HFFc6 (cell line): ENCODE measurements around the gene PKP2. TPM values are rescaled to one million over a fixed set of nuclear protein-coding genes. Genes with fewer than 3 reads are reported as not detected.

Experiments
- DNase-seq: peaks from one replicate; pipeline ENCODE4 v3.0.0-alpha.2; 2018
- H3K27ac Mint-ChIP-seq: 2 replicates; pipeline ENCODE4 v1.8.0; 2020; ENCODE audit warnings: mild to moderate bottlenecking, mixed read lengths
- H3K27me3 Mint-ChIP-seq: 2 replicates; pipeline ENCODE4 v1.8.0; 2021; ENCODE audit warnings: mild to moderate bottlenecking, moderate library complexity, mixed read lengths; ENCODE audit not compliant: insufficient read depth
- H3K36me3 Mint-ChIP-seq: 2 replicates; pipeline ENCODE4 v1.8.0; 2021; ENCODE audit warnings: low read depth, mixed read lengths
- H3K4me1 Mint-ChIP-seq: 2 replicates; pipeline ENCODE4 v1.8.0; 2020; ENCODE audit warnings: low read depth, mixed read lengths
- H3K4me3 Mint-ChIP-seq: 2 replicates; pipeline ENCODE4 v1.8.0; 2020; ENCODE audit warnings: mild to moderate bottlenecking, moderate library complexity, mixed read lengths
- H3K9me3 Mint-ChIP-seq: 2 replicates; pipeline ENCODE4 v1.8.0; 2020; ENCODE audit warnings: mild to moderate bottlenecking, mixed read lengths
- total RNA-seq, 6 experiments: library from RNA; stranded (reverse); fragmentation: NEBNext Ultra II Directional; extraction: Animal tissue kit (Norgen Biotek cat#: 25700); gene quantifications; 2 replicates in 1 of 6; 3 replicates in 5 of 6; pipeline ENCODE4 v1.2.3, GENCODE V29; 2021
- TF ChIP-seq, protein P1 (sequence below): fragments of 200-600 bp; sonication (generic); IDR thresholded peaks from 2 replicates; pipeline ENCODE4 v1.5.0; 2021; ENCODE audit warnings: antibody characterized with exemption, mild to moderate bottlenecking

Gene PKP2
- total RNA-seq, 6 experiments from 2014 or later, result 0.17 TPM; not detected in 5

DNA sequence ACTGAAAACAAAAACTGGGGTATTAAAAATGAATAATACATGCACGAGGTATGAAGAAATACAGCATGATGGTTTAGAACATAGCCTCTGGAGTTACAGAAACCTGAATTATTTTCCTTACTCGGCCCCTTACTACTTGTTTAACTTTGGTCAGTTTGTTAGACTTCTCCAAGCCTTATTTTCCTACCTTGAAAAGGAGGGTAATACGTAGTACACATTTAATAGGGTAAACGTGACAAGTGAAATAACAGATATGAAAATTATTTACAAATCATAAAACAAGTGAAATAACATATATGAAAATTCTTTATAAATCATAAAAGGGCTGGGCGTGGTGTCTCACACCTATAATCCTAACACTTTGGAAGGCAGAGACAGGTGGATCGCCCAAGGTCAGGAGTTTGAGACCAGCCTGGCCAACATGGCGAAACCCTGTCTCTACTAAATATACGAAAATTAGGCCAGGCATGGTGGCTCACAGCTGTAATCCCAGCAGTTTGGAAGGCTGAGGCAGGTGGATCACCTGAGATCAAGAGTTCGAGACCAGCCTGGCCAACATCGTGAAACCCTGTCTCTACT is 11.4 kb upstream of the PKP2 start:
- TF ChIP-seq, protein P1, sequence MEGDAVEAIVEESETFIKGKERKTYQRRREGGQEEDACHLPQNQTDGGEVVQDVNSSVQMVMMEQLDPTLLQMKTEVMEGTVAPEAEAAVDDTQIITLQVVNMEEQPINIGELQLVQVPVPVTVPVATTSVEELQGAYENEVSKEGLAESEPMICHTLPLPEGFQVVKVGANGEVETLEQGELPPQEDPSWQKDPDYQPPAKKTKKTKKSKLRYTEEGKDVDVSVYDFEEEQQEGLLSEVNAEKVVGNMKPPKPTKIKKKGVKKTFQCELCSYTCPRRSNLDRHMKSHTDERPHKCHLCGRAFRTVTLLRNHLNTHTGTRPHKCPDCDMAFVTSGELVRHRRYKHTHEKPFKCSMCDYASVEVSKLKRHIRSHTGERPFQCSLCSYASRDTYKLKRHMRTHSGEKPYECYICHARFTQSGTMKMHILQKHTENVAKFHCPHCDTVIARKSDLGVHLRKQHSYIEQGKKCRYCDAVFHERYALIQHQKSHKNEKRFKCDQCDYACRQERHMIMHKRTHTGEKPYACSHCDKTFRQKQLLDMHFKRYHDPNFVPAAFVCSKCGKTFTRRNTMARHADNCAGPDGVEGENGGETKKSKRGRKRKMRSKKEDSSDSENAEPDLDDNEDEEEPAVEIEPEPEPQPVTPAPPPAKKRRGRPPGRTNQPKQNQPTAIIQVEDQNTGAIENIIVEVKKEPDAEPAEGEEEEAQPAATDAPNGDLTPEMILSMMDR, result no peak
- Mint-ChIP-seq H3K27me3 (no peaks in the 10 kb centered on the region; the same call in 1 of the 2 replicates), H3K27ac (no peak overlapping the region), H3K36me3 (no peaks in the 10 kb centered on the region), H3K4me1 (no peaks in the 10 kb centered on the region), H3K4me3 (no peak overlapping the region), H3K9me3 (no peaks in the 10 kb centered on the region; the same call in 1 of the 2 replicates)
- no peak for DNase-seq

DNA sequence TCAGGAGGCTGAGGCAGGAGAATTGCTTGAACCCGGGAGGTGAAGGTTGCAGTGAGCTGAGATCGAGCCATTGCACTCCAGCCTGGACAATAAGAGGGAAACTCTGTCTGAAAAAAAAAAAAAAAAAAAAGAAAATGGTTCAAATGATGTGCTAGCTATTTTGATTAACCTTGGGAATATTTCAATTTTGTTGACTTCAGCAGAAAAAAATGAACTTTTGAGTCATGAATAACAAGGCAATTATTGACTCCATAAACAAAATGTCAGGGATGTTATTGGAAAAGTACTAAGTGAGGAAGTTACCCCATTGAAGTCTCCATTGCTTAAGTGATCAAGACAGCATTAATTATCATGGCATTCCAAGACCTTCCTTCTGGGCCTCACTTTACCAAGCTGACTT is 10.6 kb upstream of the PKP2 start:
- no peaks in the 10 kb centered on the region; the same call in 1 of the 2 replicates for H3K27me3 Mint-ChIP-seq
- H3K4me3 Mint-ChIP-seq, result no peak overlapping the region
- no peak overlapping the region for H3K27ac Mint-ChIP-seq
- H3K36me3 Mint-ChIP-seq, result no peaks in the 10 kb centered on the region
- TF ChIP-seq, protein P1, result no peak
- H3K4me1 Mint-ChIP-seq, result no peaks in the 10 kb centered on the region
- no peak for DNase-seq
- H3K9me3 Mint-ChIP-seq, result no peaks in the 10 kb centered on the region; the same call in 1 of the 2 replicates

DNA sequence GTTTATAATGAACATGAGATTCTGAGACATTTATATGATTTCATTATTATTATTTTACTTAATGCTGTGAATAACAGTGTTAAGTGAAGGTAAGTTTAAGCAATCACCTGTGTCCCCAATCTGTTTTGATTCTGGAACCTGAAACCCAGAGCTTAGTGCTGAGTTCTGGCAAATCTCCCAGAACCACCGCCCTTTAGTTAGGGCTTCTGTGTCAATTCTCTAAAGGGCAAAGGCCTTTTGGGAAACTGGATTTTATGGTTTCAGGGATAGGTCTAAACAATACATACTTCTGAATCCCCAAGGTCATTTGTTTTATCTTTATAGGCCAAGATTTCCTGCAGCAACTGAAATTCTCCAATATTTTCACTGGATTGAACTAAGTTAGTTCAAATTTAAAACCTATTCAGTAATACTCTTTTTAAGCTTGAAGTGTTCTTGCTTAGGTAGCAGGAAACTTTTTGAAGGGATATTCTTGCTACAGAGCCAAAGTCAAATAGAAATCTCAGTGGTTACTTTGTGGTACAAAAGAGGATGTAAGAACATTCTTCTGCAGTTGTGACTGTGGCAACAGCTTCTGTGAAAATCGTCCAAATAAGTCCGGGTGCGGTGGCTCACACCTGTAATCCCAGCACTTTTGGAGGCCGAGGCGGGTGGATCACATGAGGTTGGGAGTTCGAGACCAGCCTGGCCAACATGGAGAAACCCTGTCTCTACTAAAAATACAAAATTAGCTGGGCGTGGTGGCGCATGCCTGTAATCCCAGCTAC is 10.0 kb upstream of the PKP2 start:
- Mint-ChIP-seq H3K4me1 (no peaks in the 10 kb centered on the region; the same call in 1 of the 2 replicates), H3K27ac (no peak overlapping the region), H3K4me3 (no peak overlapping the region), H3K9me3 (no peaks in the 10 kb centered on the region; the same call in 1 of the 2 replicates), H3K27me3 (no peaks in the 10 kb centered on the region; the same call in 1 of the 2 replicates), H3K36me3 (no peaks in the 10 kb centered on the region)
- DNase-seq, result no peak
- TF ChIP-seq, protein P1, result no peak

DNA sequence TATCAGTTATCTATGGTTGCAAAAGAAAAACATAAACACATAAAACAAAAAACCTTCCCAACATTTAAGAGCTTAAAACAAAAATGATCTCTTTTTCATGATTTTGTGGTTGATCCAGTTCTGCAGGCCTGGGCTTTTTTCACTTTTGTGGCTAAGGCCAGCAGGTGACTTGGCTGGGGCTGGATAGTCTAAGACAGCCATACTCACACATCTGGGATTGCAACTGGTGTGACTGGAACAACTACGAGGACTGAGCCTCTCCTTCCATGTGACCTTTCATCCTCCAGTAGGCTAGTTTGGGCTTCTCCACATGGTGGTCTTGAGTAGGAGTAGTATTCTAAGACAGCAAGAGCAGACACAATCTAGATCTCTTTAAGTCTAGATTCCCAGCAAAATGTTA is 7.2 kb upstream of the PKP2 start:
- Mint-ChIP-seq H3K9me3 (no peaks in the 10 kb centered on the region; the same call in 1 of the 2 replicates), H3K4me1 (no peaks in the 10 kb centered on the region; the same call in 1 of the 2 replicates), H3K36me3 (no peaks in the 10 kb centered on the region), H3K27me3 (no peaks in the 10 kb centered on the region; the same call in 1 of the 2 replicates), H3K4me3 (no peak overlapping the region), H3K27ac (no peak overlapping the region)
- TF ChIP-seq, protein P1, result no peak
- DNase-seq, result no peak

DNA sequence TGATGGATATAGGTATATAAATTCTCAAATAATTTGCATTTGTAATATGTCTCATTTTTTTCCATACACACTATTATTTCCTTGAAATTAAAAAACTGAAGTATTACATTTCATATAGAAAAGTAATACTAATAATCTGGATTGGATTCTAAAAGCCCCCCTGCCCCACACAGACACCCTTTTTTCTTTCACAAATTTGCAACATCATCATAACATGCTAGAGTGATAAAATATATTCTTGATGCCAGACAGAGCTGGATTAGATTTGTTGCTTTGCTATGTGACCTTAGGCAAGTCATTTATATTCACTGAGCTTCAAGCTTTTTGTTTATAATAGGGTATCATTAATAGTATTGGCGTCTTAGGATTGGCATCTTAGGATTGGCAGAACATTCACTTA is 6.7 kb upstream of the PKP2 start:
- DNase-seq, result no peak
- Mint-ChIP-seq H3K4me1 (no peaks in the 10 kb centered on the region; the same call in 1 of the 2 replicates), H3K27ac (no peak overlapping the region), H3K27me3 (no peaks in the 10 kb centered on the region; the same call in 1 of the 2 replicates), H3K9me3 (no peaks in the 10 kb centered on the region; the same call in 1 of the 2 replicates), H3K36me3 (no peaks in the 10 kb centered on the region), H3K4me3 (no peak overlapping the region)
- TF ChIP-seq, protein P1, result no peak
